ENCODE results near the gene GPANK1.

DNA sequence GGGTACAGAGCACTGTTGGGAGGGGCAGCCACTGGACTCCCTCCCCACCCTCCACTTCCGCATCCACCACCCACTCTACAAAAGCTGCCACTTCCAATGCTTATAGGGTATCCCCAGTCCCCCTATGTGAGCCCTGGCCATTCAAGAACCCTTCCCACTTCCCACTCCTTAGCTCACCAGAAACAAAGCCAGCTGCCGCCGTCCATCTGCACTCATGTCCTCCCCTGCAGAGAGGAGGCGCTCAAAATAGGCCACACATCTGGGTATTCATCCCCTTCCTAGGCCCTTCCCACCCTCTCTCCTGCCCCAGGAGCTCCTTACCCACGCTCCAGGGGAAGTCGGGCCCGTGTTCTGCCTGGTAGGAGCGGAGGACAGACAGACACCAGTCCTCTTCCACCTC is 22.5 kb upstream of the GPANK1 start:
- no peak for TF ChIP-seq CTCF (IDR thresholded peaks at IDR 0.05; ENCODE audit: insufficient read depth, low read length, poor library complexity, severe bottlenecking)
- TF ChIP-seq EZH2phosphoT487 (conservative IDR thresholded peaks at IDR 0.05; ENCODE audit: low read length): no peak
